Measurements from ENCODE around the gene FRYL. TPM values are rescaled to one million over a fixed set of nuclear protein-coding genes. Genes with fewer than 3 reads are reported as not detected.
"Not testable (repeated sequence)": the region's sequence is repeated elsewhere in the genome, so short reads cannot be mapped to it uniquely, and the experiment has no call there.

Gene FRYL
- total and polyA plus RNA-seq, 7 experiments from 2014 or later = 25.4 to 126 (median 102) TPM

DNA sequence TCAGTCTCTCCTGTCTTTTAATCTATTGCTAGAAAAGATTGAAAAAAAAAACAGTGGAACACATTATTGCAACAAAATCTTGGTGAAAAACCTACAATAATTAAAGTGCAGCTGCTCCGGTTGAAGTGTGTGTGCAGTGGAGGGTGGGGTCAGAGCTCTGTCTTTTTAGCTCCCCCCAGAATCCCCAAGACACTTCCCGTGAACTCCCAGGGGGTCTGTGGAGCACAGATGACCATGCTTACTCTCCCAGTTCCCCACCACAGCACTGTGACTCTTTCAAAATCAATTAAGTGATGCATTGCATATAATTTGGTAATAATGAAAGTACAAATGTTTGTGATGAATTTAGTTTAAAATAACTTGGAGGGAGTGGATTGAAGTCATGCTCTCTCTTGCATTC is 312.6 kb downstream of the FRYL start:
- H3K9me3 Mint-ChIP-seq = peaks cover 0 to 9% (median 3%) of the 10 kb centered on the region in 11 donors
- POLR2A ChIA-PET = no interaction called here
- Histone ChIP-seq H3K4me1 (ENCODE audit: control insufficient read depth in 2 of 2, insufficient read depth in 2 of 2, low read length in 2 of 2) (no peaks in the 10 kb centered on the region), H3K27me3 (ENCODE audit: control insufficient read depth in 2 of 2, insufficient read depth in 2 of 2, low read length in 2 of 2) (no peaks in the 10 kb centered on the region), H3K4me3 (ENCODE audit: low read length) (no peak overlapping the region), H3K27ac (ENCODE audit: low read depth, low read length) (no peak overlapping the region), H3K36me3 (ENCODE audit: control insufficient read depth in 2 of 3, insufficient read depth in 3 of 3, low read length in 3 of 3) (no peaks in the 10 kb centered on the region), H3K9me3 (ENCODE audit: control insufficient read depth in 2 of 3, low read length in 3 of 3) (no peaks in the 10 kb centered on the region)
- no peak overlapping the region for H3K27ac Mint-ChIP-seq
- no peak overlapping the region for H3K4me3 Mint-ChIP-seq
- DNase-seq = no peak
- CTCF ChIA-PET = no interaction called here
- no peaks in the 10 kb centered on the region for H3K36me3 Mint-ChIP-seq
- H3K27me3 Mint-ChIP-seq = peaks cover 5 to 18% (median 14%) of the 10 kb centered on the region in 5 donors
- no peak for ATAC-seq
- intact Hi-C loops (cut with micrococcal nuclease) = no loop called here
- H3K4me1 Mint-ChIP-seq = no peaks in the 10 kb centered on the region

DNA sequence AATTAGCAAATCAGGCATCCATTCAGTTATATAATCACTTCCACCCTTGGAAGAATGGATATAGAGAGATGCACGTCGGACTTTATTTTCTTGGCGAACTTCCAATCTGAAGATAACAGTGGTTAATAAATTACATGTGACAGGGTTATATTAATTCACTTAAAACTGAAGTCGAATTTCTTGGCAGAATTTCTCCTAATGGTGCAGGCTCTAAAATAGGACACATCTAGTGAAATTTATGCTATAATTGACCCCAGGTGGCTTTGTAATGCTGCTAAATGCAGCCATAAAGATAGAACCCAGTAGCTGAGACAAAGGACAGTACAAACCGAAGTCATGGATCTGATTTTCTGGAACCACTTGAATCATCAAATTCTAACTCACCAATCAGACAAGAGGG is 317.7 kb downstream of the FRYL start:
- H3K27me3 ChIP-seq (ENCODE audit: control insufficient read depth in 2 of 2, insufficient read depth in 2 of 2, low read length in 2 of 2) = no peaks in the 10 kb centered on the region
- H3K4me1 Mint-ChIP-seq = no peaks in the 10 kb centered on the region
- H3K27me3 Mint-ChIP-seq = peaks cover 0 to 3% (median 0%) of the 10 kb centered on the region in 5 donors
- no peaks in the 10 kb centered on the region for H3K9me3 ChIP-seq (ENCODE audit: control insufficient read depth in 2 of 3, low read length in 3 of 3)
- H3K4me3 ChIP-seq (ENCODE audit: low read length) = no peak overlapping the region
- no peaks in the 10 kb centered on the region for H3K4me1 ChIP-seq (ENCODE audit: control insufficient read depth in 2 of 2, insufficient read depth in 2 of 2, low read length in 2 of 2)
- POLR2A ChIA-PET = no interaction called here
- no peaks in the 10 kb centered on the region for H3K36me3 ChIP-seq (ENCODE audit: control insufficient read depth in 2 of 3, insufficient read depth in 3 of 3, low read length in 3 of 3)
- no peak for DNase-seq
- H3K36me3 Mint-ChIP-seq = no peaks in the 10 kb centered on the region
- H3K4me3 Mint-ChIP-seq = no peak overlapping the region
- H3K27ac Mint-ChIP-seq = no peak overlapping the region
- CTCF ChIA-PET = no interaction called here
- intact Hi-C loops (cut with micrococcal nuclease) = no loop called here
- ATAC-seq = no peak
- H3K9me3 Mint-ChIP-seq = peaks cover 0 to 19% (median 3%) of the 10 kb centered on the region in 11 donors
- no peak overlapping the region for H3K27ac ChIP-seq (ENCODE audit: low read depth, low read length)

DNA sequence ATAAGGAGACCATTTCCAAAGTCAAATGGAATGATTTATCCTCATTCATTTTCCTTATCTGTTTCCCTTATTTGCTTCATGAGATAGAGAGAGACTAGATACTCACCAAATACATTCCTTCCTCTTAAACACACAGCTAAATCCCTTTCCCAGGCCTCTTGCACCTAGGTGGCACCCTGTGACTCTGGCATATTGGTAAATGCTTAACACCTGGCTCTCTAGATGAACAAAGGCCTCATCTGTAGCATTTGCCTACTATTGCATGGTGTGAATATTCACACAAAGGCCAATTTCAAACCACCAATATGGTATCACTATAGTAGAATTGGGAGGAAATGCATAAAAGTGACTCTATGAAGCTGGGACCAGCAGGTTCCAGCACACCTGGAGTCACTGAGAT is 319.1 kb downstream of the FRYL start:
- Histone ChIP-seq H3K27ac (ENCODE audit: low read depth, low read length) (no peak overlapping the region), H3K4me3 (ENCODE audit: low read length) (no peak overlapping the region), H3K9me3 (ENCODE audit: control insufficient read depth in 2 of 3, low read length in 3 of 3) (no peaks in the 10 kb centered on the region), H3K4me1 (ENCODE audit: control insufficient read depth in 2 of 2, insufficient read depth in 2 of 2, low read length in 2 of 2) (no peaks in the 10 kb centered on the region), H3K36me3 (ENCODE audit: control insufficient read depth in 2 of 3, insufficient read depth in 3 of 3, low read length in 3 of 3) (no peaks in the 10 kb centered on the region), H3K27me3 (ENCODE audit: control insufficient read depth in 2 of 2, insufficient read depth in 2 of 2, low read length in 2 of 2) (no peaks in the 10 kb centered on the region)
- Mint-ChIP-seq H3K27ac (no peak overlapping the region), H3K36me3 (peaks cover 0 to 5% (median 0%) of the 10 kb centered on the region in 5 donors), H3K4me3 (no peak overlapping the region), H3K27me3 (peaks cover 0 to 13% (median 0%) of the 10 kb centered on the region in 5 donors), H3K4me1 (no peaks in the 10 kb centered on the region), H3K9me3 (peaks cover 0 to 30% (median 11%) of the 10 kb centered on the region in 11 donors)
- ChIA-PET CTCF (no interaction called here), POLR2A (no interaction called here)
- DNase-seq = no peak
- intact Hi-C loops (cut with micrococcal nuclease) = no loop called here
- ATAC-seq = no peak

DNA sequence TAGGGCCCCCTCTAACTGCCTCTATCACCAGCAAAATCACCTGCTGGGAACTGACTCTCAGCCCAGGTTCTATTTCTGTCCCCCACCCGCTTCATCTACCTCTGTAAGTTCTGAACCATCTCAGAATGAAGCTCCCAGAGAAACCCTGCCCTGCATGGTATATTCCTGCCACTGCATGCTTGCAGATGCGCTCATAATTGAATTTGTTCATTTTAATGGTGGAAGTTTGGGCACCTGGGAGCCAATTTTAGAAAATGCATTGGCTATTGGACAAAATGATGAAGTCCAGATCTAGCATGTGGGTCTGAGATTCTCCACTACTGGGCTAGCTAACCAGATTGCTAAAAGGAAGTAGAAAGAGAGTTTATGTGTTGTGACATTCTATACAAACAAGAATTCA is 325.5 kb downstream of the FRYL start:
- Histone ChIP-seq H3K27ac (ENCODE audit: low read depth, low read length) (no peak overlapping the region), H3K36me3 (ENCODE audit: control insufficient read depth in 2 of 3, insufficient read depth in 3 of 3, low read length in 3 of 3) (no peaks in the 10 kb centered on the region), H3K27me3 (ENCODE audit: control insufficient read depth in 2 of 2, insufficient read depth in 2 of 2, low read length in 2 of 2) (no peaks in the 10 kb centered on the region), H3K9me3 (ENCODE audit: control insufficient read depth in 2 of 3, low read length in 3 of 3) (no peaks in the 10 kb centered on the region), H3K4me1 (ENCODE audit: control insufficient read depth in 2 of 2, insufficient read depth in 2 of 2, low read length in 2 of 2) (no peaks in the 10 kb centered on the region), H3K4me3 (ENCODE audit: low read length) (no peak overlapping the region)
- H3K4me1 Mint-ChIP-seq = no peaks in the 10 kb centered on the region
- ATAC-seq (no peak), DNase-seq (no peak)
- peaks cover 0 to 36% (median 12%) of the 10 kb centered on the region in 11 donors for H3K9me3 Mint-ChIP-seq
- H3K36me3 Mint-ChIP-seq = peaks cover 0 to 8% (median 3%) of the 10 kb centered on the region in 5 donors
- H3K27me3 Mint-ChIP-seq = peaks cover 0 to 24% (median 10%) of the 10 kb centered on the region in 5 donors
- H3K27ac Mint-ChIP-seq = no peak overlapping the region
- intact Hi-C loops (cut with micrococcal nuclease) = no loop called here
- H3K4me3 Mint-ChIP-seq = no peak overlapping the region
- CTCF ChIA-PET = no interaction called here
- POLR2A ChIA-PET = no interaction called here

DNA sequence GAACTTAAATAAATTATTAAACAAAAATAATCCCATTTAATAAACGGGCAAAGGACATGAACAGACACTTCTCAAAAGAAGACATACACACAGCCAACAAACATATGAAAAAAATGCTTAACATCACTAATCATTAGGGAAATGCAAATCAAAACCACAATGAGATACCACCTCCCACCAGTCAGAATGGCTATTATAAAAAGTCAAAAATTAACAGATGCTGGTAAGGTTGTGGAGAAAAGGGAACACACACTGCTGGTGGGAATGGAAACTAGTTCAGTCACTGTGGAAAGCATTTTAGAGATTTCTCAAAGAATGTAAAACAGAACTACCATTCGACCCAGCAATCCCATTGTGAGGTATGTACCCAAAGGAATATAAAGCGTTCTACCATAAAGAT is 328.4 kb downstream of the FRYL start:
- H3K27ac Mint-ChIP-seq; CTCF ChIA-PET; H3K27ac ChIP-seq (ENCODE audit: low read depth, low read length); H3K4me1 Mint-ChIP-seq; ATAC-seq; H3K4me3 ChIP-seq (ENCODE audit: low read length); POLR2A ChIA-PET; intact Hi-C loops (cut with micrococcal nuclease); H3K36me3 ChIP-seq (ENCODE audit: control insufficient read depth in 2 of 3, insufficient read depth in 3 of 3, low read length in 3 of 3); H3K9me3 ChIP-seq (ENCODE audit: control insufficient read depth in 2 of 3, low read length in 3 of 3); DNase-seq; H3K4me3 Mint-ChIP-seq; H3K36me3 Mint-ChIP-seq; H3K4me1 ChIP-seq (ENCODE audit: control insufficient read depth in 2 of 2, insufficient read depth in 2 of 2, low read length in 2 of 2); H3K27me3 ChIP-seq (ENCODE audit: control insufficient read depth in 2 of 2, insufficient read depth in 2 of 2, low read length in 2 of 2): not testable (repeated sequence)
- H3K27me3 Mint-ChIP-seq = peaks cover 5 to 16% (median 9%) of the 10 kb centered on the region in 5 donors
- H3K9me3 Mint-ChIP-seq = peaks cover 0 to 21% (median 10%) of the 10 kb centered on the region in 11 donors

DNA sequence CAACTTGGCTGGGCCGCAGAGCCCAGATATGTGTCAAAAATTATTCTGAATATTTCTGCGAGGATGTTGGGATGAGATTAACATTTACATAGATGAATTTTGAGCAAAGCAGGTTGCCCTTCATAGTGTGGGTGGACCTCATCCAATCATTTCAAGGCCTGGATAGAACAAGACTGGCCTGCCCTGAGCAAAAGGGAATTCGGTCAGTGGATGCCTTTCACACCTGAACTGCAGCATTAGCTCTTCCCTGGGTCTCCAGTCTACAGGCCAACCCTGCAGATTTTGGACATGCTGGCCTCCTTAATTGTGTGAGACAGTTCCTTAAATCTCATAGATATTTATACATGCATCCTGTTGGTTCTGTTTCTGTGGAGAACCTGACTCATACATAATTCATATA is 329.3 kb downstream of the FRYL start:
- Histone ChIP-seq H3K4me1 (ENCODE audit: control insufficient read depth in 2 of 2, insufficient read depth in 2 of 2, low read length in 2 of 2) (no peaks in the 10 kb centered on the region), H3K9me3 (ENCODE audit: control insufficient read depth in 2 of 3, low read length in 3 of 3) (no peaks in the 10 kb centered on the region), H3K4me3 (ENCODE audit: low read length) (no peak overlapping the region), H3K27me3 (ENCODE audit: control insufficient read depth in 2 of 2, insufficient read depth in 2 of 2, low read length in 2 of 2) (no peaks in the 10 kb centered on the region), H3K27ac (ENCODE audit: low read depth, low read length) (no peak overlapping the region), H3K36me3 (ENCODE audit: control insufficient read depth in 2 of 3, insufficient read depth in 3 of 3, low read length in 3 of 3) (no peaks in the 10 kb centered on the region)
- POLR2A ChIA-PET = no interaction called here
- no peak for DNase-seq
- ATAC-seq = no peak
- intact Hi-C loops (cut with micrococcal nuclease) = no loop called here
- Mint-ChIP-seq H3K36me3 (peaks cover 0 to 4% (median 0%) of the 10 kb centered on the region in 5 donors), H3K4me3 (no peak overlapping the region), H3K27ac (no peak overlapping the region), H3K27me3 (peaks cover 5 to 14% (median 8%) of the 10 kb centered on the region in 5 donors), H3K9me3 (peaks cover 0 to 13% (median 3%) of the 10 kb centered on the region in 11 donors), H3K4me1 (no peaks in the 10 kb centered on the region)
- CTCF ChIA-PET = no interaction called here

DNA sequence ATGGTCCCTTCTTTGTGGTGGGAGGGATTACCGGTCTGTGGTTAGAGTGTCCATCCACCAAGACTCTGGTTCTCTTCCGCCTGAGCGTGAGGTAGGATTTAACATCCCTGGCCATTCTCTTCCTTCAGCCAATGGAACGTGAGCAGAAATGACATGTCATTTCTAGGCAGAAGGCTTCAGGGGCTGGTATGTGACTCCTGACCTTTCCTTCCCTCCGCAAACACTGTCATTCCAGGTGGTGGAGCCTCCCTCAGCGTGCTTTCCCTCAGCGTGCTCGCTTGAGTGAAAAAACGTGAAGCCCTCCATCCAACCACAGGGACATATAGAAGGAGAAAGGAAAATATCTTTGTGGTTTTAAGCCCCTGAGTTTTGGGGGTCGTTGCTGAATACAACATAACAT is 330.9 kb downstream of the FRYL start:
- ChIA-PET CTCF (no interaction called here), POLR2A (no interaction called here)
- Mint-ChIP-seq H3K4me1 (no peaks in the 10 kb centered on the region), H3K9me3 (peaks cover 0 to 7% (median 0%) of the 10 kb centered on the region in 11 donors), H3K36me3 (peaks cover 0 to 4% (median 0%) of the 10 kb centered on the region in 5 donors), H3K4me3 (no peak overlapping the region), H3K27me3 (peaks cover 3 to 14% (median 6%) of the 10 kb centered on the region in 5 donors), H3K27ac (no peak overlapping the region)
- Histone ChIP-seq H3K4me1 (ENCODE audit: control insufficient read depth in 2 of 2, insufficient read depth in 2 of 2, low read length in 2 of 2) (no peaks in the 10 kb centered on the region), H3K27me3 (ENCODE audit: control insufficient read depth in 2 of 2, insufficient read depth in 2 of 2, low read length in 2 of 2) (no peaks in the 10 kb centered on the region), H3K36me3 (ENCODE audit: control insufficient read depth in 2 of 3, insufficient read depth in 3 of 3, low read length in 3 of 3) (no peaks in the 10 kb centered on the region), H3K27ac (ENCODE audit: low read depth, low read length) (no peak overlapping the region), H3K4me3 (ENCODE audit: low read length) (no peak overlapping the region), H3K9me3 (ENCODE audit: control insufficient read depth in 2 of 3, low read length in 3 of 3) (no peaks in the 10 kb centered on the region)
- intact Hi-C loops (cut with micrococcal nuclease) = loop anchor here in 1 of 2 donors (5.0 kb wide), 1 partner anchor 98 kb away; no protein-coding TSS in a partner anchor
- DNase-seq (no peak), ATAC-seq (no peak)

Measured in naive thymus-derived CD4-positive, alpha-beta T cell (primary cell).